Iris pigment epithelial cell (primary cell): ENCODE results near the gene CLEC9A.

Source experiments
- DNase-seq: peaks from one replicate; pipeline ENCODE4 v3.0.0-alpha.2; 2011; ENCODE audit warnings: low read depth

Gene CLEC9A

DNA sequence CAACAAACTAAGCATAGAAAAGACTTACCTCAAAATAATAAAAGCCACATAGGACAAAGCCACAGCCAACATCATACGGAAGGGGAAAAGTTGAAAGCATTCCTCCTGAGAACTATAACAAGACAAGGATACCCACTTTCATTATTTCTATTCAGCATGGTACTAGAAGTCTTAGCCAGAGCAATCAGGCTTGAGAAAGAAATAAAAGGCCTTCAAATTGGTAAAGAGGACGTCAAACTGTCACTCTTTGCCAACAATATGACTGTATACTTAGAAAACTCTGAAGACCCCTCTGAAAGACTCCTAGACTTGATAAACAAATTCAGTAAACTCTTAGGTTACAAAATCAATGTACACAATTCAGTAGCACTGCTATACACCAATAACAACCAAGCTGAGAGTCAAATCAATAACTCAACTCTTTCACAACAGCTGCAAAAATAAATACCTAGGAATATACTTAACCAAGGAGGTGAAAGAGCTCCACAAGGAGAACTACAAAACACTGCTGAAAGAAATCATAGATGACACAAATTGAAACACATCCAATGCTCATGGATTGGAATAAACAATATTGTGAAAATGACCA lies 79.9 kb downstream of the CLEC9A start:
- no peak for DNase-seq

DNA sequence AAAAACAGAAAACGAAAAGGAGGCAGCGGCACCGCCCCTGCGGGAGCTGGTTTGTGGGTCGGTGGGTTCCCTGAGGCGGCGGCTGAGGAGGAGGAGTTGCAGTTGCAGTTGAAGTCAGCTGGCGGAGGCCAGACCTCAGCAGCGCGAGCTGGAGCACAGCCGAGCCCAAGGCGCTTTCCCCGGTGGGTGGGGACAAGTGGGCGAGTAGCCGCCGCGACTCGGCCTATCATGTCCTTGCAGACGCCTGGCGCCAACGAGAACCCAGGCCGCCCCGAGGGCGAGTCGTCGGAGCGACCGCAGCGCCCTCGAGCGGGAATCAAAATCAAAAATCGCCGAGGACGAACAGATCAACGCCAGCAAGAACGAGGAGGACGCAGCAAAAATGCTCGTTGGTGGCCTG lies 81.0 kb downstream of the CLEC9A start:
- DNase-seq: no peak

GRCh38 chr12:10113075-10113474 lies 82.6 kb downstream of the CLEC9A start:
- peak; percentile 43 for DNase-seq

DNA sequence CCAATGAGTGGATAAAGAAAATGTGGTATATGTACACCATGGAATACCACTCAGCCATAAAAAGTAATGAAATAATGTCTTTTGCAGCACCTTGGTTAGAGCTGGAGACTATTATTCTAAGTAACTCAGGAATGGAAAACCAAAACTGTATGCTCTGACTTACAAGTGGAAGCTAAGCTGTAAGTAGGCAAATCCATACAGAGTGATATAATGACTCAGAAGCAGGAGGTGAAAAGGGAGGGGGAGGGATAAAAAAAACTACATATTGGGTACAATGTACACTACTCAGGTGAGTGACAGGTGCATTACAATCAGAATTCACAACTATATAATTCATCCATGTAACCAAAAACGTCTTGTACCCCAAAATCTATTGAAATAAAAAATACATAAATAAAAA lies 83.4 kb downstream of the CLEC9A start:
- DNase-seq: no peak

GRCh38 chr12:10115311-10115710 lies 84.8 kb downstream of the CLEC9A start:
- DNase-seq: no peak
